Activated CD4-positive, alpha-beta T cell treated with anti-CD3 and anti-CD28 coated beads, Interleukin-10, Interleukin-2, amounts not matched to agents 100 ng/mL and 50 ng/mL, durations not matched to agents 16 hours and 8 hours (primary cell): ENCODE data around the gene SDR9C7.
A peak's percentile ranks its signal among the peaks of the same experiment; 100 is the strongest.
"Not testable (repeated sequence)": the region's sequence is repeated elsewhere in the genome, so short reads cannot be mapped to it uniquely, and the experiment has no call there.

Experiments
- DNase-seq: peaks from one replicate; pipeline ENCODE4 v3.0.0-alpha.2; 2020

Gene SDR9C7

GRCh38 chr12:56951582-56952339, 17.6 kb upstream of the SDR9C7 start:
- DNase-seq: no peak

GRCh38 chr12:56948881-56949280, 14.7 kb upstream of the SDR9C7 start:
- no peak for DNase-seq

GRCh38 chr12:56948457-56948777, 14.2 kb upstream of the SDR9C7 start:
- DNase-seq: no peak

DNA sequence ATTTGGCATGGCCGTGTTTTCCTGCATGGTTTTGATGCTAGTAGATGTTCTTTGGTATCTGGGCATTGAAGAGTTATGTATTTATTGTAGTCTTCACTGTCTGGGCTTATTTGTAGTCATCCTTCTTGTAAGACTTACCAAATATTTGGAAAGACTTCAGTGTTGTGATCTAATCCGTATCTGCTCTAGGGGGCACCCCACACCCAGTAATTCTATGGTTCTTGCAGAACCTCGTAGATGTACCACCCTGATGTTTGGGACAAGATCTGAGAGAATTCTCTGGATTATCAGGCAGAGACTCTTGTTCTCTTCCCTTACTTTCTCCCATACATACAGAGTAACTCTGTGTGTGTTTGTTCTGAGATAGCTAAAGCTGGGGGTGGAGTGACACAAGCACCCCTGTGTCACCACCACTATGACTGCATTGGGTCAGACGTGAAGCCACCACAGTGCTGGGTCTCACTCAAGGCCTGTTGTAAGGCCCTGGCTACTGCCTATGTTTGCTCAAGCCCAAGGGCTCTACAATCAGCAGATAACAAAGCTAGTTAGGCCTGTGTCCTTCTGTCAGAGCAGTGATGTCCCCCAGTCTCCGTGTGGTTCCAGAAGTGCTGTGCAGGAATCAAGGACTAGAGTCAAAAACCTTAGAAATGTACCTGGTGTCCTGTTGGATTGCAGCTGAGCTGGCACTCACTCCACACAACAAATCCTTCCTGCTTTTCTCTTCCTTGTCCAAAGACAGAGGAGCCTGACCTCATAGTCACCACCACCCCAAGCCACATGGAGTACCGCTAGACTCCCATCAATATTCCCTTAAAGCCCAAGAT, 13.6 kb upstream of the SDR9C7 start:
- DNase-seq: no peak

DNA sequence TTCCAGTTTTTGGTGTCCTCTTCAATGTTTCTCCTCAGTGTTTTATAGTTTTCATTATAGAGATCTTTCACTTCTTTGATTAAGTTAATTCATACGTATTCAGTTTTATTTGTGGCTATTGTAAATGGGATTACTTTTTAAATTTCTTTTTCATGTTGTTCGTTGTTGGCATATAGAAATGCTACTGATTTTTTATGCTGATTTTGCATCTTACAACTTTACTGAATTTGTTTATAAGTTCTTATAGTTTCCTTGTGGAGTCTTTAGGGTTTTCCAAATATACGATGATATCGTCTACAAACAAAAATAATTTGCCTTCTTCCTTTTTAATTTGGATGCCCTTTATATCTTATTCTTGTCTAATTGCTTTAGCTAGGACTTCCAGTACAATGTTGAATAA, 9.7 kb upstream of the SDR9C7 start:
- no peak for DNase-seq

DNA sequence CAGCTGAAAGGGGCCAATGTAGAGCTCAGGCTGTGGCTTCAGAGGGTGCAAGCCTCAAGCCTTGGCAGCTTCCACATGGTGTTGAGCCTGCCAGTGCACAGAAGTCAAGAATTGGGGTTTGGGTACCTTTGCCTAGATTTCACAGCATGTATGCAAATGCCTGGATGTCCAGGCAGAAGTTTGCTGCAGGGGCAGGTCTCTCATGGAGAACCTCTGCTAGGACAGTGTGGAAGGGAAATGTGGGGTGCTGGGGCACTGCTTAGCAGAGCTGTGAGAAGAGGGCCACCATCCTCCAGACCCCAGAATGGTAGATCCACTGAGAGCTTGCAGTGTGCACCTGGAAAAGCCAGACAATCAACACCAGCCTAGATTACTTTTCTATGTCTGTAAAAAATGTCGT, 9.2 kb upstream of the SDR9C7 start:
- not testable (repeated sequence) for DNase-seq

DNA sequence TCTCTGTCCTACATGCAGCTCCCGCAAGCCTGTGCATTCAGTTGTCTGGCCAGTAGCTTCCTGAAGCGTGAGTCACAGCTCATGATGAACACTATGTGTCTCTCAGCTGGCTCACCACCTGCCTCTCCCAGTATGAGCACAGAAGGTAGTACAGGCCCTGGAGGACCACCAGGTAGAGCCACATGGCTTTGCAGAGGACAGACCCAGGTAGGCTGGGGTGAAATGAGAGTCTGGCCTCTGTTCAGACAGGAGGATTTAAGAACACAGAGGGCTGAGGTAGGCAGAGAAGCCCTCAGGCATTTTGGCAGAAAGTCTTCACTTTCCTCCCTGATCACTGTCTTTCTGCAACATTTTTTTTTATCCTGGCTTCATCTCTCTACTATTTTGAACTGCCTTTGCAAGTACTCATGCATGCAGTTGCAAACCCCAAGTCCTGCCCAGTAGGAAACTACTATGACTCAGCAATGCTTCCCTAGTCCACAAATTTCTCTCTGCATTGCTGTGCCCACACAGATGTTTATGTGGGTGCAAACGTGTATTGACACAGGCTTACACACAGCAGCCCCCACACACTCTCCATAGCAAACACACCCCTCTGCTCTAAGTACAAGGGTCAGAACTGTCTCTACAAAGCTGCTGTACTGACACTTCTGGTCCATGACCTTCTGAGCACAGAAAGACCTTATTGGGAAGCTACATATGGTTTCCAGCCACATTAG, 7.2 kb upstream of the SDR9C7 start:
- peak; percentile 61 for DNase-seq

DNA sequence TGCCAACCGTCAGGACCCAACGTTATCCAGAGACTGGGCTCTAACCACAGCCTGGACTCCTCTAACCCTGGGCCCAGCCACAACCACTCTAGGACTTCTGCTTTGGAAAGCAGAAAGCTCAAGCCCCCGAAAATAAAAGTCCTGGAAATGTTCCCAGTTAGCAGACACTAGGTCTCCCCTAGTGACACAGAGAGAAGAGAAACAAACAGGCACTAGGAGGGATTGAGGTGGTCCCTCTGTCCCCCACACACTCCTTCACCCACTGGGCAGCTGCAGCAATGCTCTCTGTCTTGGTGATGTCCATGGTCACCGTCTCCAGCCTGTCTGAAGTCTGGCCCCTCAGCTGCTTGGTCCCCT, 6.7 kb upstream of the SDR9C7 start:
- DNase-seq: not testable (repeated sequence)

DNA sequence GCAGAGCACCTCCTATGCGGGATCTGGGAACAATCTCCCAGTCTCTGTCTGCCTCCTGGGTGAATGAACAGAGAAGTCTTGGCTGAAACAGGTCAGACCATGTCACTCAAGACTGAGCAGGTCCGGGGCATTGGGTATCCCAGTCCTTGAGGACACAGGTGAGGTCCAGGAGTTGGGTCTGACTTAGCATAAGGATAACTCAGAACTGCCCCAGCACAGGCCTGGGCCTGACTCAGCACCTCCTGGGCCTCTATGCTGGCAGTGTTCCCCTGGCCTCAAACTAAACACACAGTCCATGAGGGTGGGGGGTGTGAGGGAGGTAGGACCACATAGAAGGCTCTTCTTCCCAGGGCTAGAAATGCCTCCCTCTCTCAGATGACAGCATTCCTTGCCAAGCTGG, 1.5 kb upstream of the SDR9C7 start:
- no peak for DNase-seq

- DNase-seq: no peak
Observed at GRCh38 chr12:56935157-56935556, 949 bp upstream of the SDR9C7 start.

GRCh38 chr12:56932867-56933266, 1.3 kb downstream of the SDR9C7 start:
- DNase-seq: no peak

DNA sequence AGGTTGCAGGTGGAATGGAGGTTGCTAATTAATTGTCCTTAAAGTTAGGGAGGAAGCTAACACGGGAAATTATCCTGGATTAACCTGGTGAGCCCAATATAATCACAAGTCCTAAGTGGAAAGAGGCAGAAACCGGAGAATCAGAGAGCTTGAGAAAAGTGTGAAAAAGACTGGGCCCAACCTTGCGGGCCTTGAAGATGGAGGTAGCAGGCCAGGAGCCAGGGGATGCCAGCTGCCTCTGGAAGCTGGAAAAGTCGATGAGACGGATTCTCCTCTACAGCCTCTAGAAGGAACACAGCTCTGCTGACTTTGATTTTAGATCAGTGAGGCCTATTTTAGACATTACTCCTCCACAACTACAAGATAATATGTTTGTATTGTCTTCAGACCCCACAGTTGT, 2.1 kb downstream of the SDR9C7 start:
- DNase-seq: no peak

DNA sequence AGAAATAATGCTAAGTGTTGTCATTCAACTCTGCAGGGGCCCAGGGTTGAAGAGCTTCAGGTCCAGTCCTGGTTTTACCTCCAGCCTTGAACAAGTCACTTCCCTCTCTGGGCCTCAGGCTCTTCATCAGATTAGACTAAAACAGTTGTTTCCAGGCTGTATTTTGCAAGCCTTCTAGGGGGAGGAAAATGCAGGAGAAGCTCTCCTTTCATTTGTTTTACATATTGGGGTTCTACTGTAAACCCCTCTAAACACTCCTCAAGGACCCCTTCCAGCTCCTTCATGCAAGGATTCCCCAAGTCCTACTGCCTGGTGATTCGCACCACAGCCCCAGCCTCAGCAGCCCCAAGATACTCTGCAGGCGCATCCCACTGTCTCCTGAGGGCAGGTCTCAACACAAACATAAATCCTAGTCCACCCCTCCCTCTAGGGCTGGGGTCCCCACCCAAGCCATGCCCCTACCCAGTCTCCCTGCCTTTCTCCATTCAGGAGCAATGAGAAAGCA, 2.7 kb downstream of the SDR9C7 start:
- peak; percentile 4 for DNase-seq

DNA sequence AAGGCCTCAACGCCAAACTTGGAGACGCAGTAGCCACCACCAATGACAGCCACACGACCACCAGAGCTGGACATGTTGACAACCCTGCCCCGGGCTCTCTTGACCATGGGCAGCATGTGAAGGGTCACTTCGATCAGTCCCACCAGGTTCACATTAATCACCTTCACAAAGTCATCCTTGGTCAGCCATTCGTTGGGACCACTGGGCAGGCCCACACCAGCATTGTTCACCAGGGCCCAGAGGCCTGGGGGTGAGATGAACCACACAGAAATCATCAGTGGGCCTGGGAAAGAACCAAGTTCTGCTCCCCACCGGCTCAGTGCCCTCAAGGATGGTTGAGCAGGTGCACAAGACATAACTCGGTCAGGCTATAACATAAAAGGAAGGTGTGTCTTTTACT, 4.0 kb downstream of the SDR9C7 start:
- DNase-seq: no peak

GRCh38 chr12:56929780-56930179, 4.4 kb downstream of the SDR9C7 start:
- no peak for DNase-seq

- DNase-seq: no peak
Observed at GRCh38 chr12:56928262-56928661, 5.9 kb downstream of the SDR9C7 start.

DNA sequence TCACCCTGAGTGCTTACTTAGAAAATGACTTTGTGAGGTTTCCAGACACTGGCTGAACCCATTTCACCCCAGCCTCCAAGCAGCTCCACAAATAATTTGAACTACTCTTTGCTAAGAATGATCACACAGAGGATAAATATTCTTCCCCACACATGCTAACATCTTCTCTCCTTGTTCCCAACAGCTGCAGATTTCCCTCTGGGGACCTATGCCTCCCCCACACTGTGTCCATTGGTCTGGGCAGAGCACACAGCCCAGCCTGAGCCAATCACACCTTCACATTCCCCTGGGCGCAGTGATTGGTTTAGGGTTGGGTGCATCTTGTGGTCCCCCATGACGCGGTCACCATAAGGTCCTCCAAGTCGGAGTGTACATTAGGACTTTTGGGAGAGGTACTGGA, 6.9 kb downstream of the SDR9C7 start:
- DNase-seq: no peak

- no peak for DNase-seq
Observed at GRCh38 chr12:56922031-56922430, 12.2 kb downstream of the SDR9C7 start.

DNA sequence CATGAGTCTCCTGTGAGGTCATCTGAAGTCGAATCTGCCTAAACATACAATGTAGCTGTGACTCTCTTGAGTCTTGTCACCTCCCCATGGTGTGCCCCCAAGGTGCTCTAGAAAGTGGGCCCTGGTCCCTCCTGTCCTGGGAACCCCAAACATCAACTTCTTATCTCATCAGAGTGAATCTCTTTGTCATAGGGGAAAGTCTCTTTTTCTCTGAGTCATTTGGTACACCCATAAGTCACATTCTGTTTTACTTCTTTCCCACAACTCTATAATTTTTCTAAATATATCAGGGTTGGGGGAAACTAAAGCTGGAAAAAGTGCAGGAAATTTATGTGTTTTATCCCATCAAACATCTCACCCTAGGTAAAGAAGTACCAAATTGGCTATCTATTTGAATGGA, 12.9 kb downstream of the SDR9C7 start:
- DNase-seq: no peak

DNA sequence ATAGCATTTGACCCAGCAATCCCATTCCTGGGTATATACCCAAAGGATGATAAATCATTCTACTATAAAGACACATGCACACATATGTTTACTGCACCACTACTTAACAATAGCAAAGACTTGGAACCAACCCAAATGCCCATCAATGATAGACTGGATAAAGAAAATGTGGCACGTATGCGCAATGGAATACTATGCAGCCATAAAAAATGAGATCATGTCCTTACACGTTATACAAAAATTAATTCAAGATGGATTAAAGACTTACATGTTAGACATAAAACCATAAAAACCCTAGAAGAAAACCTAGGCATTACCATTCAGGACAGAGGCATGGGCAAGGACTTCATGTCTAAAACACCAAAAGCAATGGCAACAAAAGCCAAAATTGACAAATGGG, 16.1 kb downstream of the SDR9C7 start:
- not testable (repeated sequence) for DNase-seq

- DNase-seq: no peak
Observed at GRCh38 chr12:56916996-56917333, 17.2 kb downstream of the SDR9C7 start.

DNA sequence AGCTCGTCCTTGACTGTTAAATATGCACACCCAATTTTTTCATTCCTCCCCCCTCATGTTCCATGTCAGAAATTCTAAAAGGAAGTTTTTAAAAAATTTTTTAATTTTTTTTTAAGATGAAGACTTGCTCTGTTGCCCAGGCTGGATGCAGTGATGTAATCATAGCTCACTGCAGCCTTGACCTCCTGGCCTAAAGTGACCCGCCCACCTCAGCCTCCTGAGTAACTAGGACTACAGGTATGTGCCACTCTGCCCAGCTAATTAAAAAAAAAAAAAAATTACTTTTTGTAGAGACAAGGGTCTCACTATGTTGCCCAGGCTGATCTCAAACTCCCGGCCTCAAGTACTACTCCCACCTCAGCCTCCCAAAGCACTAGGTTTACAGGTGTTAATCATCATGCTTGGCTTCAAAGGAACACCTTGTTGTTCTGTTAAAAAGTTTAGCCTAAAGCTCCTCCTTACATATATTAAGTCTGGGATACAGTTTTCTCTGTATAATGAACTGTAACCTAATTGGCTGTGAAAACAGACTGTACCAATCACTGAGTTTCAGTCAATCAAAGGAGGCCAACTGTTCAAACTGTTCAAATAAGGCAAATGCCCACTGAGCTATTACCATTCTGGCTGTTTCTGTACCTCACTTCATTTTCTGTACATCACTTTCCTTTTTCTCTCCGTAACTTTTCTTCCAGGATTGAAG, 17.8 kb downstream of the SDR9C7 start:
- no peak for DNase-seq

- DNase-seq: no peak
Observed at GRCh38 chr12:56914724-56915123, 19.5 kb downstream of the SDR9C7 start.
